ENCODE data around the gene CDK10. TPM values are rescaled to one million over a fixed set of nuclear protein-coding genes. Genes with fewer than 3 reads are reported as not detected.

The CDK10 gene
- total RNA-seq, 1 experiment from 2014 or later: 52.6 TPM

DNA sequence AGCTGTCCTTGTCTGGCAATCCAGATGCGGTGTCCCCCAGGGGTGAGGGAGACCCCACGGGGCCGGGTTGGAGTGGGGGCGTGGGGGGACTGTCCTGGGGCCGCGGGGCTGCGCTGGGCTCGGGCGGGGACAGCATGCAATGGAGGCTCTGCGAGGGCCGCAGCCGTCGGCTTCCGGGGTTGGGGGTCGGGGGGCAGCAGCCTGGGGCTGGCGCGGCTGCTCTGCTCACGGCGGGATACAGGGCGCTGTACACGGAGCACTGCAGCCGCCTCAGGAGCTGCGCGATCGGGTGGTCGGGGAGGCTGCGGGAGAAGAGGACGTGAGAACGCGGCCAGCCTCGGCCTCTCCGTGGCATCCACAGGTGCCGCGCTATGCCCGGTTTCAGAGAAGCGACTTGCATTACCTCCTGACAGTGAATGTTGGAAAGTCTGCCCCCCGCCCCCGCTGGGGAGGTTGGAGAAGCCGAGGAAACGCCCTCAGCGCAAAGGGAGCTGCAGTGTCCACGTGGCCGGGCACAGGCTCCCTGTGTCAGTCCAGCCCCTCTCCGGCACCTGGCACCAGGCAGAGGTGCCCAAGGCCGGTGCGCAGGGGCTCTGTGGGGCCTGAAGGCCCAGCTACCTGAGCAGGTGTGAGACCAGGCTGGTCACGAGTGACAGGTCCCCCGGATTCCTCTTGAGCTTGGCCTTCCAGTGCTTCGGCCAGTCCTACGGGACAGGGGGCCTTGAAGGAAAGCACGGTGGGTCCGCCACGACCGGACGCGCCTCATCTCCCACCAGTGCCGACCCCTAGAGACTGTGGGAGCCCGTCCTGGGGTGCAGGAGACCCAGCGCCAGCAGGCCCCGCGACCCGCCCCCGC lies 24.4 kb downstream of the CDK10 start:
- H3K27me3 ChIP-seq (ENCODE audit: control insufficient read depth, insufficient read depth, low read length): no peaks in the 10 kb centered on the region
- H3K4me3 ChIP-seq (ENCODE audit: low read depth in 2 of 2, low read length in 2 of 2): no peak overlapping the region
- H3K9me3 ChIP-seq (ENCODE audit: control insufficient read depth, insufficient read depth, low read depth, low read length): no peaks in the 10 kb centered on the region
- no peak for TF ChIP-seq TCF7L2 (IDR thresholded peaks at IDR 0.05; ENCODE audit: low read depth, low read length)
- no peak for TF ChIP-seq SIN3A (IDR thresholded peaks at IDR 0.05; ENCODE audit: borderline replicate concordance, insufficient read depth, low read depth, low read length)
- TF ChIP-seq POLR2AphosphoS5 (IDR thresholded peaks at IDR 0.05; ENCODE audit: low read depth, low read length): no peak
- TF ChIP-seq, protein P1, sequence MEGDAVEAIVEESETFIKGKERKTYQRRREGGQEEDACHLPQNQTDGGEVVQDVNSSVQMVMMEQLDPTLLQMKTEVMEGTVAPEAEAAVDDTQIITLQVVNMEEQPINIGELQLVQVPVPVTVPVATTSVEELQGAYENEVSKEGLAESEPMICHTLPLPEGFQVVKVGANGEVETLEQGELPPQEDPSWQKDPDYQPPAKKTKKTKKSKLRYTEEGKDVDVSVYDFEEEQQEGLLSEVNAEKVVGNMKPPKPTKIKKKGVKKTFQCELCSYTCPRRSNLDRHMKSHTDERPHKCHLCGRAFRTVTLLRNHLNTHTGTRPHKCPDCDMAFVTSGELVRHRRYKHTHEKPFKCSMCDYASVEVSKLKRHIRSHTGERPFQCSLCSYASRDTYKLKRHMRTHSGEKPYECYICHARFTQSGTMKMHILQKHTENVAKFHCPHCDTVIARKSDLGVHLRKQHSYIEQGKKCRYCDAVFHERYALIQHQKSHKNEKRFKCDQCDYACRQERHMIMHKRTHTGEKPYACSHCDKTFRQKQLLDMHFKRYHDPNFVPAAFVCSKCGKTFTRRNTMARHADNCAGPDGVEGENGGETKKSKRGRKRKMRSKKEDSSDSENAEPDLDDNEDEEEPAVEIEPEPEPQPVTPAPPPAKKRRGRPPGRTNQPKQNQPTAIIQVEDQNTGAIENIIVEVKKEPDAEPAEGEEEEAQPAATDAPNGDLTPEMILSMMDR (IDR thresholded peaks at IDR 0.05): no peak
- TF ChIP-seq, protein P2, sequence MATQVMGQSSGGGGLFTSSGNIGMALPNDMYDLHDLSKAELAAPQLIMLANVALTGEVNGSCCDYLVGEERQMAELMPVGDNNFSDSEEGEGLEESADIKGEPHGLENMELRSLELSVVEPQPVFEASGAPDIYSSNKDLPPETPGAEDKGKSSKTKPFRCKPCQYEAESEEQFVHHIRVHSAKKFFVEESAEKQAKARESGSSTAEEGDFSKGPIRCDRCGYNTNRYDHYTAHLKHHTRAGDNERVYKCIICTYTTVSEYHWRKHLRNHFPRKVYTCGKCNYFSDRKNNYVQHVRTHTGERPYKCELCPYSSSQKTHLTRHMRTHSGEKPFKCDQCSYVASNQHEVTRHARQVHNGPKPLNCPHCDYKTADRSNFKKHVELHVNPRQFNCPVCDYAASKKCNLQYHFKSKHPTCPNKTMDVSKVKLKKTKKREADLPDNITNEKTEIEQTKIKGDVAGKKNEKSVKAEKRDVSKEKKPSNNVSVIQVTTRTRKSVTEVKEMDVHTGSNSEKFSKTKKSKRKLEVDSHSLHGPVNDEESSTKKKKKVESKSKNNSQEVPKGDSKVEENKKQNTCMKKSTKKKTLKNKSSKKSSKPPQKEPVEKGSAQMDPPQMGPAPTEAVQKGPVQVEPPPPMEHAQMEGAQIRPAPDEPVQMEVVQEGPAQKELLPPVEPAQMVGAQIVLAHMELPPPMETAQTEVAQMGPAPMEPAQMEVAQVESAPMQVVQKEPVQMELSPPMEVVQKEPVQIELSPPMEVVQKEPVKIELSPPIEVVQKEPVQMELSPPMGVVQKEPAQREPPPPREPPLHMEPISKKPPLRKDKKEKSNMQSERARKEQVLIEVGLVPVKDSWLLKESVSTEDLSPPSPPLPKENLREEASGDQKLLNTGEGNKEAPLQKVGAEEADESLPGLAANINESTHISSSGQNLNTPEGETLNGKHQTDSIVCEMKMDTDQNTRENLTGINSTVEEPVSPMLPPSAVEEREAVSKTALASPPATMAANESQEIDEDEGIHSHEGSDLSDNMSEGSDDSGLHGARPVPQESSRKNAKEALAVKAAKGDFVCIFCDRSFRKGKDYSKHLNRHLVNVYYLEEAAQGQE (IDR thresholded peaks at IDR 0.05; ENCODE audit: insufficient read depth in 1 of 2, low read depth in 2 of 2, low read length in 1 of 2): no peak
- POLR2A ChIA-PET: no interaction called here
- ATAC-seq: no peak
- DNase-seq (ENCODE audit: low read depth, low spot score): no peak
- CTCF ChIA-PET: interaction anchor here (1.1 kb wide), 1 partner anchor 9 kb away, joined by 9 read pairs; the partner anchor contains the start of gene SPATA2L
- BruUV-seq (replicated peaks): no TSS peak
- intact Hi-C loops (cut with micrococcal nuclease; ENCODE audit: unreplicated experiment): no loop called here
- no peak overlapping the region for H3K27ac ChIP-seq (ENCODE audit: low read length)
- in situ Hi-C loops (cut with HindIII; ENCODE audit: low pct_unique_long_range_greater_than_20kb, low sequenced_read_pairs): no loop called here
- 0 out of 2 replicates have a peak, but pooled peaks cover 3% of the 10 kb centered on the region for H3K4me1 ChIP-seq (ENCODE audit: control insufficient read depth, insufficient read depth, low read length)
- no peaks in the 10 kb centered on the region; the same call in 1 of the 2 replicates for H3K36me3 ChIP-seq (ENCODE audit: control insufficient read depth, insufficient read depth, low read length)

DNA sequence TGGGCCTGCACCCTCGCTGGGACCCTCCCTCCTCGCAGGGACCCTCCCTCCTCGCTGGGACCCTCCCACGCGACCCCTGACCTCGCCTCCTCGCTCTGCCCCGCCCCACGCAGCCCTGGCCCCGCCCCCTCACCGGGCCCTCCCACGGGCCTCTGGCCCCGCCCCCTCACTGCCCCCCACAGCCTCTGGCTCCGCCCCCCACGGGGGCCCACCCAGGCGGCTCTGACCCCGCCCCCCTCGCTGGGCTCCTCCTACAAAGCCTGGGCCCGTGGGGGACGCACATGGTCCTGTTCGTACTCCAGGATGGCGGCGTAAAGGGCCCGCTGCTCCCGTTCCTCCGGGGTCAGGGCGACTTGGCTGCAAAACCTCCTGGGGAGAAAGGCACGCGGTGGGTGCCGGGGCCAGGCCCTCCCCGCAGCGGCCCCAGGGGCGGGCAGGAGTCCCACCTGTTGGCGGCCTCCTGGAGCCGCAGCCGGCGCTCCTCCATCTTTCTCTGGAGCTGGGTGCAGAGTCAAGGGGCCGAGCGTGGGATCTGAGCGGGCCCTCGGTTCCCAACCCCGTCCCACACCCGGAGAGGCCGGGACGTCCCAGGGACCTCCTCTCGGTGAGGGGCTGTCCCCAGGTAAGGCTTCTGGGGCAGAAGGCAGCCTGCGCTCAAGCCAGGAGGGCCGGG lies 25.2 kb downstream of the CDK10 start:
- ChIA-PET CTCF (no interaction called here), POLR2A (no interaction called here)
- Histone ChIP-seq H3K4me3 (ENCODE audit: low read depth in 2 of 2, low read length in 2 of 2) (peak overlapping the region; percentile 56 to 62), H3K9me3 (ENCODE audit: control insufficient read depth, insufficient read depth, low read depth, low read length) (no peaks in the 10 kb centered on the region), H3K4me1 (ENCODE audit: control insufficient read depth, insufficient read depth, low read length) (no peaks in the 10 kb centered on the region), H3K27me3 (ENCODE audit: control insufficient read depth, insufficient read depth, low read length) (no peaks in the 10 kb centered on the region), H3K36me3 (ENCODE audit: control insufficient read depth, insufficient read depth, low read length) (no peaks in the 10 kb centered on the region; the same call in 1 of the 2 replicates), H3K27ac (ENCODE audit: low read length) (peak overlapping the region; percentile 59; the same call in 1 of the 2 replicates)
- TSS peak; percentile 78 for BruUV-seq (replicated peaks)
- in situ Hi-C loops (cut with HindIII; ENCODE audit: low pct_unique_long_range_greater_than_20kb, low sequenced_read_pairs) (no loop called here), intact Hi-C loops (cut with micrococcal nuclease; ENCODE audit: unreplicated experiment) (no loop called here)
- TF ChIP-seq, protein P1 (IDR thresholded peaks at IDR 0.05): no peak
- TF ChIP-seq POLR2AphosphoS5 (IDR thresholded peaks at IDR 0.05; ENCODE audit: low read depth, low read length): 0 out of 2 replicates have a peak, but pooled peaks have one; percentile 39
- ATAC-seq (peak; percentile 86), DNase-seq (ENCODE audit: low read depth, low spot score) (no peak)
